CD4-positive, alpha-beta T cell treated with Interleukin-15 for 4 hours (primary cell): ENCODE results near the gene KIF6.
"Not testable (repeated sequence)": the region's sequence is repeated elsewhere in the genome, so short reads cannot be mapped to it uniquely, and the experiment has no call there.

Experiments used
- DNase-seq: peaks from one replicate; pipeline ENCODE4 v3.0.0-alpha.2; 2020; ENCODE audit warnings: low spot score

The KIF6 gene

DNA sequence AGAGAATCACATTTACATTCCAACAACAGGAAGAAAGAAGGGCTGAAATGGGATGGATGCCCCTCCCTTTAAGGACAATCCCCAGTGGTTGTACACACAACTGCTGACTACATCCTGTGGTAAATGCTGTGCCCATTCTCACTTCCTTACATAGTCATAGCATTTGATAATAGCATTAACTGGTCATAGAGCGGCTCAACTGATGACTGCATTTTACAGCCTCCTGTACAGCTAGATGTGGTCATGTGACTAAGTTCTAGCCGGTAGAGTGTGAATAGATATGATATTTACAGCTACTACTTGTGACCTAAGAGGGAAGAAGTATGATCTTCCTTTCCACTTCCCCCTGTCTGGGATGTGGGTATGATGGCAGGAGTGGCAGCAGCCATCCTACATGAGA, 435.7 kb downstream of the KIF6 start:
- DNase-seq = no peak

DNA sequence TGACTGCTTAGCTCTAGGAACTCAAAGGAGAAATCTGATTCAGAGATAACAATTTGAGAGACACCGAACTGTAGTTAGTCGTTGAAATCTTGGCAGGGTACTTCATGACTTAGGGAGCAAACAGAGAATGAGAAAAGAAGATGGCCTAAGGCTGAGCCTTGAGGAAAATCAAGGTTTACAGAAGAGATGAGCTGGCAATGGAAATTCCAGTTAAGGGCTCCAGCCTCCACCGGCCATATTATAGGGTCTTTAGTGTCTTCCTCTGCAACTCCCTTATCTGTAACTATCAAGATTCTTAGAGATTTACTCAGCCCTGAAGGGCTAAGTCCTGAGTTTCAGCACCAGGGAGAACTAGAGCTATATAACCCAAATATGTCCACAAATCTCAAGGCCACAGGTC, 437.6 kb downstream of the KIF6 start:
- no peak for DNase-seq

DNA sequence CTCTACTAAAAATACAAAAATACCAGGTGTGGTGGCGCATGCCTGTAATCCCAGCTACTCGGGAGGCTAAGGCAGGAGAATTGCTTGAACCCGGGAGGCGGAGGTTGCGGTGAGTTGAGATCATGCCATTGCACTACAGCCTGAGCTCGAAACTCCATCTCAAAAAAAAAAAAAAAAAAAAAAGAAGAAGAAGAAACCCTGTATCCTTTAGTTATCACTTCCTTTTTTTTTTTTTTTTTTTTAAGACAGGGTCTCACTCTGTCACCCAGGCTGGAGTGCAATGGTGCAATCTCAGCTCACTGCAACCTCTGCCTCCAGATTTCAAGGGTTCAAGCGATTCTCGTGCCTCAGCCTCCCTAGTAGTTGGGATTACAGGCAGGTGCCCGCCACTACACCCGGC, 438.6 kb downstream of the KIF6 start:
- DNase-seq = not testable (repeated sequence)

DNA sequence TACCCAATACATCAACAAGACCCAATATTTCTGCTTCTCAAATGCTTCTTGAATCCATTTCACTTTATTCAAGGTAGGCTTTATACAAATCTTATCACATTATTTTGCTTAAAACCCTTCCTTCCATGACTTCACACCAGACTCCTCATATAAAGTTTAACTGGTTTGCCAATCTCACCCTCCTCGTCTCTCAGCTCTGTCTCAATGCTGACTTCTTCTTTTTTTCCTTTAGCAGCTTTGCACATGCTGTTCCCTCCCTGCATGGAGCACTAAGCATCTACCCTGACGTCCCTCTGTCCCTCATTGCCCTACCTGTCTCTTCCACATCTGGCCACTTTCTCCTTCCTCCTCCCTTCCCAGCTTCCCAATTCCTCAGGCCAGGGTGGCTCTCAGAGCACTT, 442.4 kb downstream of the KIF6 start:
- DNase-seq = no peak

DNA sequence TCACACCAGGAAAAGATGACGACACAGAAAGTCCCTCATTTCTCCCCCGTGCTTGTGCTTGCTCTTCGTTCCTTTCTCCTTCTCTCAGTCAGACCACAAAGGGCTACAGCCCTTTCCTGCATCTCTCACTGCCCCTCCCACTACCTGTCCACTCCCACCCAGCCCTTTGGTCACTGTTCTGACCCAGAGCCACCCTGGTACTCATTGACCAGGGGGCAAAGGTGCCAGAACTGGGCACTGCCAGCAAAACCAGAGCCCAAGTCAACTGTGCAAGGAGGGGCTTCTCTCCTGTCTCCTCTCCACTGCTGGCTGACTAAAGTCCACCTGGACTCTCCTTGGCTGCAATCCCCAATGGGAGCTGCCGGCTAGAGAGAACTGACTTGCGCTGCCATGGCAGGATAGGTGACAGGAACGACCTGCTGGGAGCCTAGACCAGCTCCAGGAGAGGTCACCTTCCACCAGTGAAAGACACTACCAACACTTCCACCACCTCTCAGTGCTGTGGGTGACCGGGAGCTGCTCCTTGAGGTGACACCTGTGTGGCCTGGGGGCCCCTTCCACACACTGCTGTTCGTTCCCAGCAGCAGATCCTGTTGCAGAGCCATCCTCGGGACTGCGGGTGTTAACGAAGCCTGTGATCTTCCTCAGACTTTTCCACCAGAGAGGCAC, 443.8 kb downstream of the KIF6 start:
- DNase-seq = no peak

DNA sequence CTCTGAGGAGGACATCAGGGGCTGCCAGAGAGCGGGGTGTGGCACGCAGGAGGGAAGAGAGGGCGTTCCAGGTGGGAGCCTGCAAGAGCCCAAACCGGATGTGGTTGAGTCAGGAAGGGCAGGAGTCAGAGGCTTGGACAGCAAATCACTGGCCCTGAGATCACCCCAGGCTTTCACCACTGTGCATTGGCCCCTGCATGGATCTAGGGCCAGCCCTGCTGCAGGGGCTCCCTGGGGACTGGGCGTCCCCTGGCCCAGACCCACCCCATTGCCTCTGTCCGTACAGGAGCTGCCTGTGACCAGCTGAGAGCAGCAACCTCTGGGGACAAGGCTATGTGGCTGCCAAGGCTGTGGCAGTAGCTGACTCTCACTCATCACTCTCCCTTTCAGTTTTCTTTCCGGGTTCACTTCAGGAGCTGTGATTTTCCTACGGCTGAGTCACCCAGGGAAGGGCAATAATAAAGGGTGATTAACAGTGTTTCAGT, 444.9 kb downstream of the KIF6 start:
- DNase-seq = no peak
